ENCODE results near the gene MIER2.

DNA sequence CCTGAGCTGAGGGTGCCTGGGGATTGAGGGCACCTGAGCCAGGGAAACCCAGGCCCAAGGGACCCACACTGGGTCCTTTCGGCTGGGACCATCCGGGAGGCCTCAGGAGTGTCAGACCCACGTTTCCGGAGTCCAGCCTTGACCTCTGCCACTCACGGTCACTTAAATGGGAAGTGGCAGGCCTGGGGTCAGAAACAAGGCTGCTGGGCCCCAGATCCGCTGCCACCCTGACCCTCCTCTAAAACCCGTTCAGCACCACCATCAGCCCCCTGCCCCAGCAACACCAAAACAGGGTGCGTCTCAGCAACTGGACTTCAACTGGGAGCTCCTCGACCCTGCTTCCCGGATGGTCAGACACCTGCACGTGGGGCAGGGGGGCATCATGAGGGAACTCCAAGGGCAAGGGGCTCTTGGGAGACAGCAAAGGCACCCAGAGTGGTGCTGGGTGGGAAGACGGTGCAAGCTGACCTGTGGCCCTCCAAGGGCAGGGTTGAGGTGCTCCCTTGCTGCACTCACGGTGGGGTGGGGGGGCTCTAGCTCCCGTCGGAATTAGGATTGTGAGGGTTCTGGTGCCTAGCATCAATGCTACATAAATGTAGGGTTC lies 52.2 kb downstream of the MIER2 start:
- TF ChIP-seq CTCF (IDR thresholded peaks at IDR 0.05; ENCODE audit: insufficient read depth, low read depth, low read length) (no peak), EZH2 (IDR thresholded peaks at IDR 0.05; ENCODE audit: insufficient read depth, low read length) (no peak)
